Stimulated activated CD8-positive, alpha-beta memory T cell treated with anti-CD3 and anti-CD28 coated beads, Interleukin-12 subunit alpha, Interleukin-12 subunit beta, amount 100 ng/mL, for 1 hour (primary cell): Measurements from ENCODE around the gene SLC49A4.
"Not testable (repeated sequence)": the region's sequence is repeated elsewhere in the genome, so short reads cannot be mapped to it uniquely, and the experiment has no call there.

ENCODE experiments used
- DNase-seq: peaks from one replicate; pipeline ENCODE4 v3.0.0-alpha.2; 2020; ENCODE audit warnings: low read depth

The SLC49A4 gene

GRCh38 chr3:122794779-122795673, at the start of gene SLC49A4:
Gene SLC49A4 (plus strand): TSS chr3:122795069. CDS start chr3:122795193, 124 bp downstream.
- peak; percentile 21 for DNase-seq

DNA sequence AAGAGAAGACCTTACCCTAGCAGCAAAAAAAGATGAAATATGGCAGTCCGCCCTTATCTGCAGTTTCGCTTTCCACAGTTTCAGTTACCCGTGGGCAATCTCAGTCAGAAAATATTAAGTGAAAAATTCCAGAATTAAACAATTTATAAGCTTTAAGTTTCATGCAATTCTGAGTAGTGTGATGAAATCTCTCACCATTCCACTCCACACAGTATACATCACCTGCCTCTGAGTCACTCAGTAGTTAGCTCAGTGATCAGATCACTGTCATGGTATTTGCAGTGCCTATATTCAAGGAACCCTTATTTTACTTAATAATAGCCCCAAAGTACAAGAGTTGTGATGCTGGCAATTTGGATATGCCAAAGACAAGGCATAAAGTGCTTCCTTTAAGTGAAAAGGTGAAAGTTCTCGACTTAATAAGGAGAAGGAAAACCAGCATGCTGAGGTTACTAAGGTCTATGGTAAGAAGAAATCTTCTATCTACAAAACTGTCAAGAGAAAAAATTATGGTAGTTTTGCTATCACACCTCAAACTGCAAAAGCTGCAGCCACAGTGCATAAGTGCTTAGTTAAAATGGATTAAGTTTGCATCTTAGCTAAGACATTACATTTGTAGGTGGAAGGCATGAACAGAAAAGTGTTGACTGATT, 49.4 kb upstream of the SLC49A4 start:
- DNase-seq = no peak

DNA sequence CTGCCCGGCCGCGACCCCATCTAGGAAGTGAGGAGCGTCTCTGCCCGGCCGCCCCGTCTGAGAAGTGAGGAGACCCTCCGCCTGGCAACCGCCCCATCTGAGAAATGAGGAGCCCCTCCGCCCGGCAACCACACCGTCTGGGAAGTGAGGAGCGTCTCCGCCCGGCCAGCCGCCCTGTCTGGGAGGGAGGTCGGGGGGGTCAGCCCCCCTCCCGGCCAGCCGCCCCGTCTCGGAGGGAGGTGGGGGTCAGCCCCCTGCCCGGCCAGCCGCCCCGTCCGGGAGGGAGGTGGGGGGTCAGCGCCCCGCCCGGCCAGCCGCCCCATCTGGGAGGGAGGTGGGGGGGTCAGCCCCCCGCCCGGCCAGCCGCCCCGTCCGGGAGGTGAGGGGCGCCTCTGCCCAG, 47.6 kb upstream of the SLC49A4 start:
- DNase-seq = not testable (repeated sequence)

DNA sequence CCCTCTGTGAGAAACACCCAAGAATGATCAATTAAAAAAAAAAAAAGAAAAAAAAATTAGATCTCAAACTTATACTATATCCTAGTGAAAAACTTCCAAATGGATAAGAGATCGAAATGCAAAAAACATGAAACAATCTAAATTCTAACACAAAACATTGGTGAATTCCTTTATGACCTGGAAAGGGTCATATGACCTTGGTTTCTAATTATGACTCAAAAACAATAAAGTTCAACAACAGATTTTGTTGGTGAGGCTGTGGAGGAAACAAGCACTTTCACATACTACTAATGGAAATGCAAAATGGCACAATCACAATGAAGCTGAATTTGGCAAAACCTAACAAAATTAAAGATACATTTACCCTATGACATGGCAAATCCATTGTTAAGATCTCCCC, 46.5 kb upstream of the SLC49A4 start:
- DNase-seq = no peak

DNA sequence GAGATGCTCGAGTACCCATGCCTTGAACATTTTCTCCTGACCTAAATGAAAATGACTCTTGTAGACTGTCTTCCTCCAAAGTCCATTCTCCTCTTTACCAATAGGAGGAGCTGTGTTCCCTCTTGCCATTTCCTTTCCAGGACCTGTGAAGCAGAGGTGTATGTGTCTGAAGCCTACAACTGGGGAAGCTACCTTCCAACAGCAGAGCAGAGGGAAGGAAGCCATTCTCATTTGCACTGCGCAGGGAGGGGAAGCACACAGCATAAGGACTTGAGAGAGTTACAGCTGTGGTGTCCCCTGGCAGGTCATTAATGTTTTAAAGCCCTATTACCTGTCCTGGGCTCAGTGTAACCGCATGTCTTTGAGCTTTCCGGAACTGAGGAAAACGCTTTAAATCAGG, 39.9 kb upstream of the SLC49A4 start:
- no peak for DNase-seq

DNA sequence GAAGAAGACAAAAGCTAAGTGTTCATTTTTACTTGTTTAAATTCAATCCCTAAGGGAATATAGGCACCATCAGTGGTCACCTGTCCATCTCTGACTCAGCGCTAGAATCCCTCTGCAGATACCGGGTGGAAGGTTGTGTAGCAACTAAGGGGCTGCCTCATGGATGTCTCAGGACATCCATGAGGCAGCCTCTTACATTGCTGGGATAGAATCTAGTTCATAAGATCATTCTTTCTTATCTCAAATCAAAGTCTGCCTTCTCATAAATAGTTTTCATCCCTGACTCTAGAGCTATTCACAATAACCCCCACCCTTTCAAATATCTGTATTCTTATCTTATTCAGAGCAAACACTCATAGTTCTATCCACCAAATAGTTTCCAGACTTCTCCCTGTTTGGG, 39.4 kb upstream of the SLC49A4 start:
- no peak for DNase-seq

GRCh38 chr3:122758877-122759560, 35.9 kb upstream of the SLC49A4 start:
- no peak for DNase-seq

- DNase-seq = no peak
Measured at GRCh38 chr3:122760453-122761271, 34.2 kb upstream of the SLC49A4 start.

GRCh38 chr3:122766430-122766829, 28.4 kb upstream of the SLC49A4 start:
- DNase-seq = no peak

DNA sequence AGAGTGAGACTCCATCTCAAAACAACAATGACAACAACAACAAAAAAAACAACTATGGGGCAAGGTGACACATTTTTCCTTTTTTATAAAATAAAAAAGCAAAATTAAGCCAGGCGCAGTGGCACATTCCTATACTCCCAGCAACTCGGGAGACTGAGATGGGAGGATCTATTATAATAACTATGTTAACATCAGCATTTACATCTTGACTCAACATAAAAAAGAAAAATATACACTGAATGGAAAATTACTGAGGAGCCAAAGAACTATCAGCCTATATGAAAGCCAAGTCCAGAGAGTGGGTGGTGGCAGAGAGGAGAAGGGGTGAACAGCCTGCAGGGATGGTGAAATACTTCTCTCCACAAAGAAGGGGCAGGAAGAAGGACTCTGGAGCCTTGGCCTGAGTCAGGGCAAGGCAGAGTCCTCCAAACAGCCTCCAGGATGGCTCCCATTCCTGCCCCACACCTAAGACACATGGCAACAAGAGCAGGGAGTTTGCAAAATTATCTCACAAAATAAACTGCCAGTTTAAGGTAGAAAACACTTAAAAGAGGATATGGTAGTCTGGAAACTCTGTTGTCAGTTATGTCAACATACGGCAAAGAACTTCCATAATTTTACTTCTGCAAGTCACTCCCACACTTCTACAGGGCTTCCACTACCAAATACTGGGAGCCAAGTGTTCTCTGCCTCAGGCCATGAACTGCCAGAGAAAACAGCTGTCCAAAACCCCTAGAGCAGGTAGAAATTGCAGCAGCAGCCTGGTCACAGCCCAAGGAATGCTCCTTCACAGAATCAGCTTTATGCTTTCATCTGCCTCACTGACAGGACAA, 27.1 kb upstream of the SLC49A4 start:
- DNase-seq = no peak

- no peak for DNase-seq
Measured at GRCh38 chr3:122770521-122771202, 24.2 kb upstream of the SLC49A4 start.

DNA sequence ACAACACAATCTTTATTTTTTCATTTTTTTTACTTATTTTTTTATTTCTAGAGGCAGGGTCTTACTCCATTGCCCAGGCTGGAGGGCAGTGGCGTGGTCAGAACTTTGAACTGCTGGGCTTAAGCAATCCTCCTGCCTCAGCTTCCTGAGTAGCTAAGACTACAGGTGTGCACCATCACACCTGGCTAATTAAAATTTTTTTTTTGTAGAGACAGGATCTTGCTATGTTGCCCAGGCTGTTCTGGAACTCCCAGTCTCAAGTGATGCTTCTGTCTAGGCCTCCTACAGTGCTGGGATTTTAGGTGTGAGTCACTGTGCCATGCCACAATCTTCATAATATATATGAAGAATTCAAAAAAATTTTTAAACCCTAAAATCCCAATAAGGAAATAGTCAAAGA, 22.0 kb upstream of the SLC49A4 start:
- DNase-seq = no peak

GRCh38 chr3:122773944-122774509, 20.8 kb upstream of the SLC49A4 start:
- DNase-seq = no peak

GRCh38 chr3:122774564-122774963, 20.3 kb upstream of the SLC49A4 start:
- no peak for DNase-seq

DNA sequence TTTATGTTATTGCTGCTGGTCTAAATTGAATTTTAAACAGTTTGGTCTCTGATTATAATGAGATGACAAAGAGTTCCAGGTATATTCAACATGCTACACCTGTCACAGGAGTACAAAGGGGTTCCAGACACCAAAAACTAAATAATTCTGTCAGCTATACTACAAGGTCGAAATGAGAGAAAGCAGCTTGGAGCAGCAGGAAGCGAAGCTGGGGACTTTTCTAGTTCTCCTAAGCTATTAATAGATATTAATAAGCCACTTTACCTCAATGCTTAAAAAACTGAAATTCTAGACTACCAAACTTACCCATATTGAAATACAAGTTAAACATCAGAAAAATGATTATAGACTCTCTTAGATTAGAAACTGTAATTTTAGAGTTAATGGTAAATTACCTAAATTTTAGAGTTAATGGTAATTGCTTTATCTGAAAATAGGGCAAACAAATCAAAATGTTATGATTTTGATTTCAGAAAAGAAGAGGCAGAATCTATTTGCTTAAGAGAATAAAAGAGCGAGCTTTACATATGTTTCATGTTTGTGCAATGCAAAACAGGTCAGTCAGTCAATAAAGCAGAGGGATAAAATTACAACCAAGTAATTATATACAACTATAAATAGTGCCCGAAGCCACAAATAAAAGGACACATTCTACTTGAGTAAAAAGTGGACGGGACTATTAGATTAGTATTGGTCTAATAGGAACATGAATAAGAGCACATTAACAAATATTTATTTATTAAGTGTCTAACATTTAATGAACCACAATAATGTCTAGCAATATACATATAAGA, 18.0 kb upstream of the SLC49A4 start:
- DNase-seq = no peak

GRCh38 chr3:122777563-122777962, 17.3 kb upstream of the SLC49A4 start:
- DNase-seq = no peak

- no peak for DNase-seq
Measured at GRCh38 chr3:122782804-122783203, 12.1 kb upstream of the SLC49A4 start.

GRCh38 chr3:122784436-122784835, 10.4 kb upstream of the SLC49A4 start:
- DNase-seq = no peak

- no peak for DNase-seq
Measured at GRCh38 chr3:122785231-122785630, 9.6 kb upstream of the SLC49A4 start.
